ENCODE data around the gene KCND3. TPM values are rescaled to one million over a fixed set of nuclear protein-coding genes. Genes with fewer than 3 reads are reported as not detected.

The KCND3 gene
- total RNA-seq, 2 donors from 2014 or later = not detected

GRCh38 chr1:111948209-111949171 is 41.0 kb downstream of the KCND3 start:
- no peak for DNase-seq (ENCODE audit: low spot score in 2 of 2)
- no peaks in the 10 kb centered on the region for H3K36me3 Mint-ChIP-seq
- ATAC-seq = no peak

GRCh38 chr1:111943846-111944749 is 45.4 kb downstream of the KCND3 start:
- no peak for DNase-seq (ENCODE audit: low spot score in 2 of 2)
- H3K36me3 Mint-ChIP-seq = no peaks in the 10 kb centered on the region
- no peak overlapping the region for H3K27ac Mint-ChIP-seq
- no peaks in the 10 kb centered on the region for H3K9me3 Mint-ChIP-seq
- ATAC-seq = no peak

More at GRCh38 chr1:111948209-111949171, 41.0 kb downstream of the KCND3 start:
- Mint-ChIP-seq H3K9me3 (no peaks in the 10 kb centered on the region), H3K27ac (no peak overlapping the region)

GRCh38 chr1:111943066-111943465 is 46.4 kb downstream of the KCND3 start:
- Mint-ChIP-seq H3K9me3 (no peaks in the 10 kb centered on the region), H3K27ac (no peak overlapping the region), H3K36me3 (no peaks in the 10 kb centered on the region)
- no peak for ATAC-seq
- no peak for DNase-seq (ENCODE audit: low spot score in 2 of 2)

DNA sequence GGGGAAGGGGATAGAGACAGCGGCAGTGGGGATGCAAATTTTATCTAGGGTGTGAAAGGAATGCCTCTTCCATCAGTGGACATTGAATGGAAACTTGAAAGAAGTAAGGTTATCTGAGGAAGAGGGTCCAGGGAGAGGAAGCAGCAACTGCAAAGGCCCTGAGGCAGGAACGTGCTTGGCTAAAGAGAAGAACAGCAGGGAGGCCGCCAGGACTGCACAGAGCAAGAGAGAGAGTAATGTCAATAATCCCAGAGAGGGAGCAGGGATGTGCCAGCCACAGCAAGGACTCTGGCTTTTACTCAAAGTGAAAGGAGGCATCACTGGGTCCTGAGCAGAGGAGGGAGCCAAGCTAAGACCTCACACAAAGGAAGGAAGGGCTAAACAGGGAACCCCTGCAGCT is 50.9 kb downstream of the KCND3 start:
- Mint-ChIP-seq H3K27ac (no peak overlapping the region), H3K9me3 (no peaks in the 10 kb centered on the region), H3K36me3 (no peaks in the 10 kb centered on the region)
- peak in 1 of 2 donors; percentile 31 for DNase-seq (ENCODE audit: low spot score in 2 of 2)
- ATAC-seq = no peak

DNA sequence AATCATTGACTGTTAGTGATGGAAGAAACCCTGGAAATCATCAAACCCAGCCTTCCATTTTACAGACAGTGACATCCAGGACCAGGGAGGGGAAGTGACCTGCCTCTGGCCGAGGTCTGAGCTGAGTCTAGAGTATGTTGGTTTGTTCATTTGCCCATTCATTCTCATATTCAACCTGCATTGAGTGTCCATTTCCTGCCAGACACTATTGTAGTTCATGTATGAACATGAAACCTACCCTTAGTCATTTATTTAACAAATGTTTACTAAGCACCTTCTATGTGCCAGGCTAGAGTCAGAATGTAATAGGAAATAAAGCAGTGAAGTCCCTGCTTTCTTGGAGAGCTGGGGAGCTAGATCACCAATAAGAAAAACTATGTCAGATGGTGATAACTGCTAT is 51.3 kb downstream of the KCND3 start:
- Mint-ChIP-seq H3K27ac (no peak overlapping the region), H3K9me3 (no peaks in the 10 kb centered on the region), H3K36me3 (no peaks in the 10 kb centered on the region)
- DNase-seq (ENCODE audit: low spot score in 2 of 2) = peak in 1 of 2 donors; percentile 1
- peak in 1 of 2 donors; percentile 37 for ATAC-seq

- Mint-ChIP-seq H3K9me3 (no peaks in the 10 kb centered on the region), H3K27ac (no peak overlapping the region), H3K36me3 (no peaks in the 10 kb centered on the region)
- DNase-seq (ENCODE audit: low spot score in 2 of 2) = peak in 1 of 2 donors; percentile 7
- ATAC-seq = no peak
Observed at GRCh38 chr1:111937147-111937725, 52.2 kb downstream of the KCND3 start.

DNA sequence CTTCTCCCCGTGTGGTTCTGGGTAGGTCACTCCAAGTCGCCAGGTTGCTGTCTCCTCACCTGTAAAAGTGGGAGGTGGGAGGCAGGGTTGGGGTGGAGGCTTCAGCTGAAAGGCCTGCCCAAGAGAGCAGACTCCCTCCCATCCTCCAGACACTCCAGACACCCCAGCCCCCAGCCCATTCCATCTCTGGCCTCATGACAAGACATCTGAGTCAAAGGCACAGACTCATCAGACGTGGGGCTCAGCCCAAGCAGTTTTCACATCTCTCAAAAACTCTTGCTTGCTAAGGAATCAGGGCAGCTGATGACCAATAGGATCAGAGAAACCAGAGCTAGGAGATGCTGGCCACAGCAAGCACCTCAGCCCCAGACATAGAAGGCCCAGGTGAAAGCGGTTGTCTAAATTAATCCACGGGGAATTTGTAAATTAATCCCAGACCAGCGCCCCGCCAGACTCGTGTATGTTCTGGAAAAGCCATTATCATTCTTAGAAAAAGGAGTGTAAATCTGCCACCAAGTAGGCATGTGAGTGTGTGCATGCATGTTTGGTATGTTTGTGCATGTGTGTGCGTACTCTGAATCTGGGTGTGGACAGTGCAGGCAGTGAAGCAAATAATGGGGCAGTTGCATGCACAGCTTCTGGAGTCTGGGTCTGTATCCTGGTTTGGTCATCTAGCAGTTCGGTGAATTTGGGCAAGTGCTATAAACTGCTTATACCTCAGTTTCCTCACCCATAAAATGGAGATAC is 55.2 kb downstream of the KCND3 start:
- Mint-ChIP-seq H3K9me3 (no peaks in the 10 kb centered on the region), H3K36me3 (no peaks in the 10 kb centered on the region), H3K27ac (no peak overlapping the region)
- no peak for ATAC-seq
- no peak for DNase-seq (ENCODE audit: low spot score in 2 of 2)

GRCh38 chr1:111930356-111930755 is 59.1 kb downstream of the KCND3 start:
- no peak for DNase-seq (ENCODE audit: low spot score in 2 of 2)
- Mint-ChIP-seq H3K9me3 (no peaks in the 10 kb centered on the region), H3K36me3 (no peaks in the 10 kb centered on the region), H3K27ac (no peak overlapping the region)
- ATAC-seq = no peak

GRCh38 chr1:111928531-111928930 is 60.9 kb downstream of the KCND3 start:
- peak overlapping the region in 1 of 2 donors; percentile 46 for H3K27ac Mint-ChIP-seq
- ATAC-seq (no peak), DNase-seq (ENCODE audit: low spot score in 2 of 2) (no peak)
- no peaks in the 10 kb centered on the region for H3K36me3 Mint-ChIP-seq
- H3K9me3 Mint-ChIP-seq = no peaks in the 10 kb centered on the region

DNA sequence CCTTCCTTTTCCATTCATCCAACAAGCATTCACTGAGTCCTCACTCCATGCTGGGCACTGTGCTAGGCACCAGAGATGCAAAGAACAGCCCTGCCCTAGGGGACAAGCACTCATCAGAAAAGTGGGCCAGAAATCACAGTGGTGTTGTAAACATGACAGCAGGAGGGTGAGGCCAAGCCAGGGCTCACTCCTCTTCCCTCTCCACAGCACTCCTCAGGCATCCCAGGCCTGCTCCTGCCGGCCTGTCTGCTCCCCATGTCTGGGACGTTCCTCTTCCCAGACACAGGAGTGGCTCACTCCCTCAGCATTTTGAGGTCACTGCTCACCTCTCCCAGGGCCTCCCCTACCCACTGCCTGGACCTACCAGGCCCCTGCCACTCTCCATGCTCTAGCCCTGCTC is 61.8 kb downstream of the KCND3 start:
- no peak for ATAC-seq
- H3K27ac Mint-ChIP-seq = no peak overlapping the region
- DNase-seq (ENCODE audit: low spot score in 2 of 2) = no peak
- H3K36me3 Mint-ChIP-seq = no peaks in the 10 kb centered on the region
- H3K9me3 Mint-ChIP-seq = no peaks in the 10 kb centered on the region

GRCh38 chr1:111924786-111925185 is 64.7 kb downstream of the KCND3 start:
- H3K9me3 Mint-ChIP-seq = no peaks in the 10 kb centered on the region
- H3K36me3 Mint-ChIP-seq = no peaks in the 10 kb centered on the region
- DNase-seq (ENCODE audit: low spot score in 2 of 2) (no peak), ATAC-seq (no peak)
- H3K27ac Mint-ChIP-seq = no peak overlapping the region

- DNase-seq (ENCODE audit: low spot score in 2 of 2) = no peak
- no peak for ATAC-seq
- Mint-ChIP-seq H3K9me3 (no peaks in the 10 kb centered on the region), H3K27ac (no peak overlapping the region), H3K36me3 (no peaks in the 10 kb centered on the region)
Observed at GRCh38 chr1:111923766-111924165, 65.7 kb downstream of the KCND3 start.

GRCh38 chr1:111921948-111922347 is 67.5 kb downstream of the KCND3 start:
- Mint-ChIP-seq H3K27ac (no peak overlapping the region), H3K9me3 (no peaks in the 10 kb centered on the region), H3K36me3 (no peaks in the 10 kb centered on the region)
- ATAC-seq = no peak
- DNase-seq (ENCODE audit: low spot score in 2 of 2) = no peak

GRCh38 chr1:111920221-111921024 is 69.0 kb downstream of the KCND3 start:
- DNase-seq (ENCODE audit: low spot score in 2 of 2) = no peak
- Mint-ChIP-seq H3K27ac (no peak overlapping the region), H3K36me3 (no peaks in the 10 kb centered on the region), H3K9me3 (no peaks in the 10 kb centered on the region)
- no peak for ATAC-seq

GRCh38 chr1:111911776-111912515 is 77.5 kb downstream of the KCND3 start:
- Mint-ChIP-seq H3K36me3 (peaks cover 0 to 4% of the 10 kb centered on the region in 2 donors), H3K9me3 (peaks cover 4 to 9% of the 10 kb centered on the region in 2 donors), H3K27ac (no peak overlapping the region)
- ATAC-seq (no peak), DNase-seq (ENCODE audit: low spot score in 2 of 2) (no peak)

All from activated naive CD4-positive, alpha-beta T cell treated with anti-CD3 and anti-CD28 coated beads, Interleukin-2, amount 50 U/mL, for 72 hours (primary cell).